GM19463 (cell line): ENCODE results near the gene RNF181.
A peak's percentile ranks its signal among the peaks of the same experiment; 100 is the strongest.
"Not testable (repeated sequence)": the region's sequence is repeated elsewhere in the genome, so short reads cannot be mapped to it uniquely, and the experiment has no call there.

Experiments used
- ATAC-seq: cut with Tn5 transposase; IDR thresholded peaks from one replicate; pipeline ENCODE4 v1.9.1; 2021; ENCODE audit warnings: mild to moderate bottlenecking, moderate library complexity; ENCODE audit not compliant: unreplicated experiment

The RNF181 gene, protein sequence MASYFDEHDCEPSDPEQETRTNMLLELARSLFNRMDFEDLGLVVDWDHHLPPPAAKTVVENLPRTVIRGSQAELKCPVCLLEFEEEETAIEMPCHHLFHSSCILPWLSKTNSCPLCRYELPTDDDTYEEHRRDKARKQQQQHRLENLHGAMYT

DNA sequence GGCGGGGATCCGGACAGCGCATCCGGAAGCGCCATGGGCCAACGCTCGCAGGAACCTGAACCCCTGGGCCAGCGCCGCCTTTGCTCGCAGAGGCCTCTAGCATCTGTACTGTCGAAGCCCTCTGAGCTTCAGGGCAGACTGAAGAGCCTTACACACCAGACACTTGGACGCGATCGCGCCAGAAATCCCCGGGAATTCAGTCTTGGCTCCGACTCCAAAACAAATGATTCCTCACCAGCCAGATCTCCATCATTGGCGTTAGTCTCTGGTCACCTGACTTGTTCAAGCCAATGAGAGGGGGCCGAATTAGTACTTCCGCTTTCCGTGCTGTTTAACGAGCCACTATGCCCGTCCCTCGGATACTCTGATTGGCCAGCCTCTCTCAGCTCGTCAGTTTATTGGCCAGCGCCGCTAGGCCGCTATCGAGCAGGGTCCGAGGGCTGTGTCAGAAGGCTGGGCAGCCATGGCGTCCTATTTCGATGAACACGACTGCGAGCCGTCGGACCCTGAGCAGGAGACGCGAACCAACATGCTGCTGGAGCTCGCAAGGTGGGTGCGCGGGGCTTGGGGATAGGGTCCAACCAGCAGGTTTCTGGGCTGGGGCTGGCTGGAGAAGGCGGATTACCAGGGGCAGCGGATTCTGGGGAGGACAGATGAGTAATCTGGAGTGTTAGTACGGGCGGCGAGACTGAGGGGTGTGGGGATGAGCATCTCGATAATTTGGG is at the start of gene RNF181:
TSS of gene RNF181 (plus strand) at position 445 of the 725 bp plus-strand sequence. CDS start at position 464, 19 bp downstream.
- peak; percentile 98 for ATAC-seq

- no peak for ATAC-seq
Measured at GRCh38 chr2:85545780-85546240, 49.7 kb upstream of the RNF181 start.

- no peak for ATAC-seq
Measured at GRCh38 chr2:85547089-85547858, 48.3 kb upstream of the RNF181 start.

GRCh38 chr2:85547859-85548607 is 47.5 kb upstream of the RNF181 start:
- ATAC-seq, result no peak

DNA sequence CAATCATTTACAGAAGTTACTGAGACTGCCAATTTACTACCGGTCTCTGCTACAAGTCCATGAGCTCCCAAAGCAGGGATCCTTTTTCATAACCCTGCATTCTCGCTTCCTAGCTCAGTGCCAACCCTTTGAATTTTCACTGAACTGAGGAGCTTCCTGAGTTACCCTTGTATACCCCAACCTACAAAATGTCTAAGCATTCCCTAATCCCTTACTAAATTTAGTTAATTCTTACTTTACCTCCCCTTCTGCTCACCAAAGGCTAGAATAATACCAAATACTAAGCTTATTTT is 47.0 kb upstream of the RNF181 start:
- ATAC-seq, result no peak

- ATAC-seq, result no peak
Measured at GRCh38 chr2:85549095-85549494, 46.5 kb upstream of the RNF181 start.

DNA sequence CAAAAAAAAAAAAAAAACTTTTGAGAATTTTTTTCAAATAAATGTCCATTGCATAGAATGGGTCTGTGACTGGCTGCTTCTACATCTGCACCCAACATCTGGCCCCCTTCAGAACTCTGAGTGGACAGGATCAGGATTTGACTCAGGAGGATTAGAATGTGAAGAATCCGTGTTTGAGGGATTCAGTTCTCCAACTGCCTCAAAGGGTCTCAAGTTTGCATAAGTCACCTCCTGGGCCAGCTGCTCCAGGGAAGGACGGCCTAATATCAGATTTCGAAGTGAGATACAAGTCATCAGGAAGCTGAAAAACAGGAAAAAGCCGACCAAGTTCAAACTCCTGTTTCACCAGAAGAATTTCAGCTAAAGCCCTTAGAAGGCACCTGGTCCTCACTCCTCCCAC is 45.7 kb upstream of the RNF181 start:
- ATAC-seq, result no peak

DNA sequence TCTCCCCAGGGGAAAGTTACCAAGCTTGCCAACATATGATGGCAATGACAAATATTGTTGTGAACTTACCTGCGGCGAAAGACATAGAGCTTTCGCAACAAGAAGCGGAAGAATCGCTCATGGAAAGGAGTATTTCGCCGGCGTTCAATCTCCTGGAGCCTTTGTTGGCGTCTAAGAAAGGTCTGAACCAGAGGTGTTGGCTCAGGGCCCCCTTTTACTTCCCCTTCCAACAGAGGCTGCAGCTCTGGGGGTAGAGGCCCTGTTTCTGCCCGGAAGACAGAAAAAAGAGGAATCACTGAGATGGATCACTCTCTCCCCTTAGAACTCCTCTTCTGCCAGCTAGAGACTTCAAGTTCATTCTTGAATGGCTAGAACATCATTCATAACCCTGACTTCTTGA is 45.1 kb upstream of the RNF181 start:
- no peak for ATAC-seq

DNA sequence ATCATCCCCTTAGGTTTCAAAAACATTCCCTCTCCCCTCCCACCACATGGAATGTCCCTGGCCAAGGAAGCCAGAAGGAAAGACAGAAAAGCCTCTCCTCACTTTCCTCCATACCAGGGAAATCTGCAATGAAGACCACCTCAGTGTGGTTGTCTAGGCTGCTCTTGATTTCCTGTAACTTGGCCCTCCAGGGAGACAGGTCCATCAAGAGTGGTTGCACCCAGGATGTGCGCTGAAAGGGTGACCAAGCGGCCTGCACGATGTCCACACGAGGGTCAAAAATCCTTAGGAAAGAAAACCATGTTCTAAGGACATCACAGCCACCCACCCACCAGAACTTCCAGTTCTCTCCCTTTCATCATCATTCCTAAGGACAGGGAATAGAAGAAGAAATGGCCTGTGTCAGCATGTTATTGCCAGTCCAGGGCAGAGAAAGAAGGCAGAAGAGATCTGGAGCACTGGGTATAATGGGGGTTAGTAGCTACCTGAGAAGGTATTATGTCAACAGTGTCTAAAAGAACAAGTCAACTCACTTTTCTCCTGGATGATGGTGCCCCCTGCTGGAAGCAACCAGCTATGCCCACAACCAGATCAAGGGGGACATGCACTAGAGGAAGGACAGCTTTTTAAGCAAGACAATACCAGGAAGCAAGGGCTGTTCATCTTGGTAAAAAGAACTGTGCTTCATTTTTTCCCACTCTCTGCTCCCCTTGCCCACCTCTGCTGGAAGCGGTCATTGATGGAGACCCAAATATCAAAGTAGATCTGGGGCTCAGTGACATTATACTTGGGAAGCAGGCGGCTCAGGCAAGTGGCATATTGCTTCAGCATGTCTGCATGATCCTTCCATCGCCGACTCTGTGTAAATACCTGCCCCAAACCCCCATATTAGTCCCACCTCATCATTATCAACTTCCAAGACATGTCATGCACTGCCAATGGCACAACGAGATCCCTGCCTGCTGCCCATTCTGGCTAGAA is 43.6 kb upstream of the RNF181 start:
- ATAC-seq, result no peak

DNA sequence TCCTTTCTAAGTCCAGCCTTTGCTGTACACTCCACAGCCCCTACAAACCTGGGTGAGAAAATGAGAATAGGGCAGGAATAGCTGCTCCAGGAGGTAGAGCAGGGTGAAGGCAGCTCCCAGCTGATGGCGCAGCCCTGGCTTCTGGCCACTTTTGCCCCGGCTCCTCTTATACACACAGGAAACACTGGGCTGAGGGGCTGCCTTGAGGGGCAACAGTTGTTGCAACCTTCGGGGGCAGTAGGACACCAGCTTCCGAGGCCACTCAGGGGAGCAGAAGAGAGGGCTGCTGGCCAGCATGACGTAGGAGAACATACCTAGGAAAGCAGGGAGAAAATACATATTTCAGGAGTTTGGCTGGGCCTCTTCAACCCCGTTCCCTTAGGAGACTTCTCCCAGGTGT is 42.4 kb upstream of the RNF181 start:
- ATAC-seq, result no peak

GRCh38 chr2:85554980-85555612 is 40.4 kb upstream of the RNF181 start:
- ATAC-seq, result no peak

DNA sequence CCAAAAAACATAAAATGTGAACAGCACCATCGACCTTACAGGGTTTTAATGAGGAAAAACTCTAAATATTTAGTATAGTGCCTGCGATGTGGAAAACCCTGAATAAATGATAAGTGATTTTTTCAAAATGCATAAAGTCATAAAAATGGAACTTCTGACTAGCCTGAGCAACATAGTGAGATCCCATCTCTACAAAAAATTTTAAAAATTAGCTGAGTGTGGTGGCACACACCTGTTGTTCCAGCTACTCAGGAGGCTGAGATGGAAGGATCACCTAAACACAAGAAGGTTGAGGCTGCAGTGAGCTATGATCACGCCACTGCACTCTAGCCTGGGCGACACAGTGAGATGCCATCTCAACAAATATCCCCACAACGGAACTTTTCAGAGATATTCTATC is 38.4 kb upstream of the RNF181 start:
- ATAC-seq, result no peak

GRCh38 chr2:85558160-85558559 is 37.4 kb upstream of the RNF181 start:
- no peak for ATAC-seq

- ATAC-seq, result not testable (repeated sequence)
Measured at GRCh38 chr2:85560403-85560726, 35.2 kb upstream of the RNF181 start.

DNA sequence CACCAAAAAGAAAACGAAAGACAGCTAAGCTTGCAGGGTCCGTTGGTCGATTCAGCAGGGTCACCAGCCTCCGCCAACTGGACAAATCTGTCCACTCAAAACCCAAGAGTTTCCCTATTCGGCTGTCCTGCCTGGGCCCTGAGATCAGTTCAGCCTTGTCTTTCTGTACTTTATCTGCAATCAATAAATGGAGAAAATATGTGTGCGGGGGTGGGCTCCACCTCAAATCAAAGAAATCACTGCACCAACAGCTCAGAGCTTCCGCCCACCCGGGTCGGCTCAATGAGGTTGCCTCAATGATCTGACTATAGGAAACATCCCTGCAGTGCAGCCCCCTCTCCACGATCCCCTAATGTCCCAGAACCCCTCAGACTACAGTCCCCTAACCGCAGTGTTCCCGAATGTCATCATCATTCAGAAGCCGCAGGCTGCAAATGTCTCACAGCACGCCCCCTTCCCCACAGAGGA is 34.7 kb upstream of the RNF181 start:
- ATAC-seq, result peak; percentile 14

- ATAC-seq, result peak; percentile 89
Measured at GRCh38 chr2:85561280-85562212, 34.0 kb upstream of the RNF181 start, which contains the start of gene GGCX. Gene GGCX (minus strand): TSS chr2:85561493. CDS start chr2:85561428, 65 bp downstream.

GRCh38 chr2:85564144-85564563 is 31.4 kb upstream of the RNF181 start:
- ATAC-seq, result no peak

DNA sequence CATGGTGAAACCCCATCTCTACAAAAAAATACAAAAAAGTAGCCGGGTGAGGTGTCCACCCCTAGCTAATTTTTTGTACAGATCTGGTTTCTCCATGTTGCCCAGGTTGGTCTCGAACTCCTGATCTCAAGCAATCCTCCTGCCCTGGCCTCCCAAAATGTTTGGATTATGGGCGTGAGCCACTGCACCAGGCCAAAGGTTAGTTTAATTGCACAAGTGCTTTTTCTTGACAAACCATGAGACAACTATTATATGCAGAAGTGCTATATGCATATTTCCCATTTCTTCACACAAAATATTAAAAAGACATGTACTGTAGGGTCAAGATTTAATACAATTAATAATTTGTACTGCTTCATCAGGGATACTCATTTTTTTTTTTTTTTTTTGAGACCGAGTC is 29.3 kb upstream of the RNF181 start:
- ATAC-seq, result no peak

DNA sequence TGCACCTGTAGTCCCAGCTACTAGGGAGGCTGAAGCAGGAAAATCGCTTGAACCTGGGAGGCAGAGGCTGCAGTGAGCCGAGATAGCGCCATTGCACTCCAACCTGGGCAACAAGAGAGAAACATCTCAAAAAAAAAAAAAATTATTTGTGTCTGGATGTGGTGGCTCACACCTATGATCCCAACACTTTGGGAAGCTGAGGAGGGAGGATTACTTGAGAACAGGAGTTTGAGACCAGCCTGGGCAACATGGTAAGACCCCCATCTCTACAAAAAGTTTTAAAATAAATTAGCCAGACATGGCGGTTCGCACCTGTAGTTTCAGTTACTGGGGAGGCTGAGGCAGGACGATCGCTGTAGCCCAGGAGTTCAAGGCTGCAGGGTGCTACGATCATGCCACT is 19.8 kb upstream of the RNF181 start:
- ATAC-seq, result no peak
